Cardiac muscle cell (in vitro differentiated cells and primary cell): ENCODE measurements around the gene AGBL3. TPM values are rescaled to one million over a fixed set of nuclear protein-coding genes. Genes with fewer than 3 reads are reported as not detected.
A peak's percentile ranks its signal among the peaks of the same experiment; 100 is the strongest.
"Not testable (repeated sequence)": the region's sequence is repeated elsewhere in the genome, so short reads cannot be mapped to it uniquely, and the experiment has no call there.

Source experiments
- DNase-seq, 2 donors: peaks; one replicate each; pipeline versions ENCODE4 v3.0.0 to v3.0.0-alpha.2; 2010 to 2017; ENCODE audit warnings: low read depth in 1 of 2, low spot score in 1 of 2
- H3K27ac ChIP-seq: fragments of 200-600 bp; sonication (generic); 2 replicates; pipeline ENCODE4 v1.5.1; 2016
- H3K27me3 ChIP-seq: fragments of 200-600 bp; sonication (generic); 2 replicates; pipeline ENCODE4 v1.6.0; 2016; ENCODE audit warnings: control low read depth
- H3K36me3 ChIP-seq: fragments of 200-600 bp; sonication (generic); 2 replicates; pipeline ENCODE4 v1.5.1; 2016; ENCODE audit warnings: control low read depth
- H3K4me1 ChIP-seq: fragments of 200-600 bp; sonication (generic); 2 replicates; pipeline ENCODE4 v1.8.1; 2017; ENCODE audit warnings: low read depth, mild to moderate bottlenecking, mixed run types
- H3K4me3 ChIP-seq: fragments of 200-600 bp; sonication (generic); 2 replicates; pipeline ENCODE4 v1.5.1; 2016; ENCODE audit warnings: mild to moderate bottlenecking
- H3K9me3 ChIP-seq: fragments of 200-600 bp; sonication (generic); 2 replicates; pipeline ENCODE4 v1.5.1; 2017; ENCODE audit warnings: low read depth, mild to moderate bottlenecking, control low read depth
- CTCF ChIP-seq: IDR thresholded peaks from 2 replicates; pipeline ENCODE4 v1.5.1; 2012; ENCODE audit warnings: low read depth, mild to moderate bottlenecking, low read length
- polyA plus RNA-seq: library from polyadenylated mRNA; unstranded; fragments of >200 nt; fragmentation: Nextera tagmentation; extraction: Ambion mirVana; gene quantifications from 2 replicates; pipeline ENCODE4 v1.2.1, GENCODE V29; 2016
- total RNA-seq: library from RNA; depleted of rRNA; stranded (reverse); fragments of >200 nt; gene quantifications from 2 replicates; pipeline ENCODE4 v1.2.3, GENCODE V29; 2016

AGBL3 gene
- total and polyA plus RNA-seq, 2 experiments from 2014 or later: 1.7 to 3.8 TPM

- no peak overlapping the region for H3K4me3 ChIP-seq
- no peaks in the 10 kb centered on the region for H3K27me3 ChIP-seq
- no peaks in the 10 kb centered on the region for H3K36me3 ChIP-seq
- no peak overlapping the region for H3K27ac ChIP-seq
- no peaks in the 10 kb centered on the region for H3K9me3 ChIP-seq
- H3K4me1 ChIP-seq: no peaks in the 10 kb centered on the region
- no peak for TF ChIP-seq CTCF
- peak in 1 of 2 donors; percentile 49 for DNase-seq
These were observed 125.1 kb downstream of the AGBL3 start for GRCh38 chr7:135111379-135111778.

GRCh38 chr7:135114622-135115021 is 128.3 kb downstream of the AGBL3 start:
- H3K27ac ChIP-seq: no peak overlapping the region
- no peak overlapping the region for H3K4me3 ChIP-seq
- no peaks in the 10 kb centered on the region for H3K9me3 ChIP-seq
- no peaks in the 10 kb centered on the region for H3K4me1 ChIP-seq
- no peak for TF ChIP-seq CTCF
- H3K27me3 ChIP-seq: no peaks in the 10 kb centered on the region
- no peaks in the 10 kb centered on the region for H3K36me3 ChIP-seq
- DNase-seq: no peak

GRCh38 chr7:135117096-135117495 is 130.8 kb downstream of the AGBL3 start:
- H3K36me3 ChIP-seq: no peaks in the 10 kb centered on the region
- no peak for TF ChIP-seq CTCF
- H3K4me3 ChIP-seq: no peak overlapping the region
- no peaks in the 10 kb centered on the region for H3K27me3 ChIP-seq
- H3K4me1 ChIP-seq: no peaks in the 10 kb centered on the region
- no peak for DNase-seq
- no peak overlapping the region for H3K27ac ChIP-seq
- H3K9me3 ChIP-seq: no peaks in the 10 kb centered on the region

GRCh38 chr7:135121868-135122267 is 135.6 kb downstream of the AGBL3 start:
- no peak for TF ChIP-seq CTCF
- no peaks in the 10 kb centered on the region for H3K27me3 ChIP-seq
- no peaks in the 10 kb centered on the region for H3K36me3 ChIP-seq
- no peak for DNase-seq
- H3K9me3 ChIP-seq: no peaks in the 10 kb centered on the region
- H3K27ac ChIP-seq: no peak overlapping the region
- no peak overlapping the region for H3K4me3 ChIP-seq
- no peaks in the 10 kb centered on the region for H3K4me1 ChIP-seq

GRCh38 chr7:135124631-135125030 is 138.3 kb downstream of the AGBL3 start:
- not testable (repeated sequence) for DNase-seq, H3K36me3 ChIP-seq, H3K27me3 ChIP-seq

GRCh38 chr7:135128931-135129330 is 142.6 kb downstream of the AGBL3 start:
- no peaks in the 10 kb centered on the region for H3K36me3 ChIP-seq
- H3K27me3 ChIP-seq: no peaks in the 10 kb centered on the region
- no peaks in the 10 kb centered on the region for H3K4me1 ChIP-seq
- no peak for DNase-seq
- H3K27ac ChIP-seq: no peak overlapping the region
- no peak for TF ChIP-seq CTCF
- no peak overlapping the region for H3K4me3 ChIP-seq
- no peaks in the 10 kb centered on the region for H3K9me3 ChIP-seq

More at GRCh38 chr7:135124631-135125030, 138.3 kb downstream of the AGBL3 start:
- H3K4me3 ChIP-seq, H3K9me3 ChIP-seq, H3K27ac ChIP-seq, H3K4me1 ChIP-seq: not testable (repeated sequence)
